Medulla oblongata (tissue), 1 donor: ENCODE results near the gene CDC27.
A peak's percentile ranks its signal among the peaks of the same experiment; 100 is the strongest.
"Not testable (repeated sequence)": the region's sequence is repeated elsewhere in the genome, so short reads cannot be mapped to it uniquely, and the experiment has no call there.

Source experiments
- DNase-seq: peaks from one replicate; pipeline ENCODE4 v3.0.0-alpha.2; 2015; ENCODE audit errors: extremely low spot score

Gene CDC27

DNA sequence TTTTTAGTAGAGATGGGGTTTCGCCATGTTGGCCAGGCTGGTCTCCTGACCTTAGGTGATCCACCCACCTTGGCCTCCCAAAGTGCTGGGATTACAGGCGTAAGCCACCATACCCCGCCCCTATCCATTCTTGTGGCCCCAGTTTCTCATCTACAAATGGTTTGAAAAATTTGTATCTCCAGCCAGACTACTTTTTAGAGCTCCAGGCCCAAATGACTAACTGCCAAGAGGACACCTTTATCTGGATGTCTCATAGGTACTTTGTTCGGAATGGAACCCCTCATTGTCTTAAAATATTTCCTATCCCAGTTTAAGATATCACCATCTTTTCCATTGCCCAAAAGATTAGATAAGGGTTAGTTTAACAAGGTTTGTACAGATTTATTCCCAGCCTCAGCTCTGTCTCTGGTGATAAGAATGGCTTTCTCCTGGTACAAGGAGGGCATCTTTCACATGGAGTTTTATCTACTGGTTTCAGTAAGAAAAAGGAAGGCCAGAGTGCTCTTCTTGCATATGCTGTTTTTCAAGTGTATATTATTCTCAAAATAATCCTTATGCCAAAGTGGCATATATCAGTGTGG lies 4.9 kb upstream of the CDC27 start:
- no peak for DNase-seq

GRCh38 chr17:47192554-47192953 lies 3.5 kb upstream of the CDC27 start:
- DNase-seq: no peak

GRCh38 chr17:47190770-47191169 lies 1.7 kb upstream of the CDC27 start:
- no peak for DNase-seq

DNA sequence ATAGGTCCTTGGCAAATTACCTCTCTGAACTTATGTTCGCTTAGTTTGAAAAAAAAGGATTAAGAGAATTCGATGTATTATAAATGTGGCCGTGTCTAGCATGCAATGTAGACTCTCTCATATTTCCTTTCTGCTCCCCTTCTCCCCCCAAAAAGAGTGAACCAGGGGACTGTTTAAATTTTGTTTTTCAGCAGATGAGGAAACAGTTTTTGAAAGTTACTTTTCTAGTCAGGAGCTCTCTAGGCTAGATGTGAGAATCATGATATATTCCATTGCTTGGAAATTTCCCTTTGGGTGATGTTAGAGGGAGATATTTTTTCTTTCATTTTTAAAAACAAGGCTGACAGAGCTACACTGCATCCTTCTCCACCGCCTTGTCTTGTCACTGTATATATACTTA lies 1.1 kb upstream of the CDC27 start:
- DNase-seq: no peak

- DNase-seq: no peak
Observed at GRCh38 chr17:47189732-47190237, 690 bp upstream of the CDC27 start.

GRCh38 chr17:47188271-47188875 lies 722 bp downstream of the CDC27 start:
- peak; percentile 45 for DNase-seq

DNA sequence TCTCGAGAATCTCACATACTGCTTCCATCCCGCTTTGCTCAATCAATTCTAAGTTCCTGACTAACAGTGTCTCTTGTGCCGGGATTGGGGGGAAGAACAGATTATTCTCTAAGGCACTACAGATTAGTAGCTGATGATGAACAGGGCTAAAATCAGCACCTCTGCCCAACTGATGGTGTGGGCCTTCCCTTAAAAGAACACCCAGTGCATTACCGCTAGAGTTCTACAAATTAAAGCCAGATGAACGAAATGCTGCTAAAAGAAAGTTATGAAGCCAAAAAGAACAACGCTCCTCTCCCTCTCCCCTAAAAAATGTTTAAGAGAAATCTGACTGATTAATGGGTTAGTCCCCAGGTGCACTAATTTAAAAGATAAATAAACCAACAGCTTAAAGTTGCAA lies 4.4 kb downstream of the CDC27 start:
- DNase-seq: no peak

GRCh38 chr17:47180988-47181387 lies 8.1 kb downstream of the CDC27 start:
- DNase-seq: not testable (repeated sequence)

GRCh38 chr17:47180337-47180736 lies 8.8 kb downstream of the CDC27 start:
- DNase-seq: no peak

DNA sequence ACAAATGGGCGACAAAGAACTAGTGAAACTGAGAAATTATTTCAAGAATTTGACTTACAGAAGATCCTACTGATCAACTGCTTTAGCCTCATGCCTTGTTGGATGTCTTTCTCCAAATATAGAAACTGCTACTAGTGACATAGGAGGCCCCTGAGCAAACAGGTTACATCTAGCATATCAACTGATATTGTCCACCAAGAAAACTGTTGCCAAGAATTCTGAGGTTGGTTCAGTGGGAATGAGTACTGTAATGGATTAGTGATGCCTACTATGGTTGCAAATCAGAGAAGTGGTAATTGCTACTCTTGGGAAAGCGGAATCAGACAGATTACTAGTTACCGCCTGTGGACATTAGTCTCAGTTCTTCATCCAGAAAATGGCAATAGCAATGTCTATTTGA lies 10.0 kb downstream of the CDC27 start:
- DNase-seq: no peak

DNA sequence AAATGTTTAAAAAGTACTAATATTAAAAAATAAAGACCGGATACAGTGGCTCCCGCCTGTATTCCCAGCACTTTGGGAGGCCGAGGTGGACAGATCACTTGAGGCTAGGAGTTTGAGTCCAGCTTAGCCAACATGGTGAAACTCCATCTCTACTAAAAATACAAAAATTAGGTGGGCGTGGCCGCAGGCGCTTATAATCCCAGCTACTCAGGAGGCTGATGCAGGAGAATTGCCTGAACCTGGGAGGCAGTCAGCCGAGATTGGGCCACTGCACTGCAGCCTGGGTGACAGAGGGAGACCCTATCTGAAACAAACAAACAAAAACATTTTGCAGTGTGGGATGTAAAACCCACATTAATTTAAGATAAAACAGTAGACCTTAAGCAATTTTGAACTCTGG lies 11.8 kb downstream of the CDC27 start:
- no peak for DNase-seq

GRCh38 chr17:47176389-47176826 lies 12.7 kb downstream of the CDC27 start:
- DNase-seq: no peak

DNA sequence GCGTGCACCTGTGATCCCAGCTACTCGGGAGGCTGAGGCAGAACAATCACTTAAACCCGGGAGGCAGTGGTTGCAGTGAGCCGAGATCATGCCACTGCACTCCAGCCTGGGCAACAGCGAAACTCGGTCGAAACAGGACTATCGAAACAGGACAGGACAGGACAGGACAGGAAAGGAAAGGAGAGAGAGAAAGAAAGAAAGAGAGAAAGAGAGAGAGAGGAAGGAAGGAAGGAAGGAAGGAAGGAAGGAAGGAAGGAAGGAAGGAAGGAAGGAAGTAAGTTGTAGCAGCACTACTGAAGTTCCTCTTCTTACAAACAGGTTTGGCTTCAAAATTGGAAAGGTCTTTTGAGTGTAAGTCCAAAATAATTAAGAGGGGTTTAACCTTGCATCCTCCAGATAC lies 14.3 kb downstream of the CDC27 start:
- not testable (repeated sequence) for DNase-seq

GRCh38 chr17:47172696-47173565 lies 16.2 kb downstream of the CDC27 start:
- DNase-seq: no peak

DNA sequence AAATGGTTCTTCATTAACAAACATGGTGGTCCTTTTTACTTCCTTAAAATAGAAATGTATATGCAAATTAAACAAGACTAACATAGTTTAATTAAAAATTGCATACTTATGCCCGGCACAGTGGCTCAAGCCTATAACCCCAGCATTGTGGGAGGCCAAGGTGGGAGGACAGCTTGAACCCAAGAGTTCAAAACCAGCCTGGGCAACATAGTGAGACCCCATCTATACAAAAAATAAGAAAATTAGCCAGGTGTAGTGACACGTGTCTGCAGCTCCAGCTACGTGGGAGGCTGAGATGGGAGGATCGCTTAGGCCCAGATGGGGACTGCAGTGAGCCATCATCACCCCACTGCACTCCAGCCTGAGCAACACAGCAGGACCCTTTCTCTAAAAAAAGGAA lies 18.4 kb downstream of the CDC27 start:
- DNase-seq: no peak

DNA sequence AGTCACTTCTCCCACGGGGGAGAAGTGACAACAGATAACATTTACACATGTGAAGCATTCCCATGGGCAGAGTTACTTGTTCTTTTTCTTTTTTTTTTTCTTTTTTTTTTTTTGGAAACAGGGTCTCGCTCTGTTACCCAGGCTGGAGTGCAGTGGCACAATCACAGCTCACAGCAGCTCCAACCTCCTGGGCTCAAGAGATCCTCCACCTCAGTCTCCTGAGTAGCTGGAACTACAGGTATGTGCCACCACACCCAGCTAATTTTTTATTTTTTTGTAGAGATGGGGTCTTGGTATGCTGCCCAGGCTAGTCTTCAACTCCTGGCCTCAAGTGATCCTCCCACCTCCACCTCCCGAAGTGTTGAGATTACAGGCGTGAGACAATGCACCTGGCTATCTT lies 20.2 kb downstream of the CDC27 start:
- not testable (repeated sequence) for DNase-seq

- not testable (repeated sequence) for DNase-seq
Observed at GRCh38 chr17:47166854-47167253, 22.2 kb downstream of the CDC27 start.

- DNase-seq: no peak
Observed at GRCh38 chr17:47165137-47165536, 24.0 kb downstream of the CDC27 start.

GRCh38 chr17:47164263-47164662 lies 24.8 kb downstream of the CDC27 start:
- DNase-seq: no peak

- no peak for DNase-seq
Observed at GRCh38 chr17:47162013-47162622, 27.0 kb downstream of the CDC27 start.

DNA sequence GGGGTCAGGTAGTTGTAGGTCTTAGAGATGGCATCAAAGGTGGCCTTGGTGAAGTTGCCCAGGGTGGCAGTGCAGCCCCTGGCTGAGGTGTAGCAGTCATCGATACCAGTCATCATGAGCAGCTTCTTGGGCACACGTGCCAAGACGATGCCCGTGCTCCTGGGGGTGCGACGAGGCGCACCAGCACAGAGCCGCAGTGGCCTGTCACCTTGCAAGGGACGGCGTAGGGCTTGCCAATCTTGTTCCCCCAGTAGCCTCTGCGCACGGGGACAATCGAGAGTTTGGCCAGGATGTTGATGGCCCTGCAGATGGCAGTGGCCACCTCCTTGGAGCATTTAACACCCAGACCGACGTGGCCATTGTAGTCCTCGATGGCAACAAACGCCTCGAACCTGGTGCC lies 29.8 kb downstream of the CDC27 start:
- DNase-seq: no peak

DNA sequence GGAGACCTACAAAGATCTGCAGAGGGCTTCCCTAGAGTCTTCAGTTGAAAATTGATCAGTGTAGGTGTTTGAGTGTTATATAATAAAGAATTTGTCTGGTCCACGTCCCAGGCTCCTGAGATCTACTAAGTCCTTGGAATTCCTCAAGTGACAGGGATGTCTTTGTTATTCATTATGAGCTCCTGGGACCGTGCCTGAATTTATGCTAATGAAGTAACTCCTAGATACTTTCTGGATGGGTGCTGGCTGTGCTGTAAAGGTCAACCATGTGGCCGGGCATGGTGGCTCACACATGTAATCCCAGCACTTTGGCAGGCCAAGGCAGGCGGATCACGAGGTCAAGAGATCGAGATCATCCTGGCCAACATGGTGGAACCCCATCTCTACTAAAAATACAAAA lies 43.7 kb downstream of the CDC27 start:
- DNase-seq: no peak
